ENCODE results near the gene ATP10A. TPM values are rescaled to one million over a fixed set of nuclear protein-coding genes. Genes with fewer than 3 reads are reported as not detected.

ATP10A gene
- total RNA-seq, 1 donor from 2014 or later, result 7.6 TPM

DNA sequence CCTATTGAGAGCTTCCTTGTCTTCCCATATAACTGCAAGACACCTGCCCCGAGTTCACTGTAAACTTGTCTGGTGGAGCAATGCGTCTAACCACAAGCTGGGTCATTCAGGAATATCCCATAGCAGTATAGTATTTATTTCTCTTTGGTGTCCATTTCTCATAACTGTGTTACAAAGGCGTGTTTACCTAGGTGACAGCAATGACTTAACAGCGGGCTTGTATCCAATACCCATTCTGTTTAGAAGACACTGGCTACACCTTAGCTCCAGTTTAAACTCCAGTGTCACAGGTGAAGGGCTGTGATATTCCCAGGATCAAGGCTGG lies 24.3 kb downstream of the ATP10A start:
- no peak for DNase-seq (ENCODE audit: low read depth)
- Histone ChIP-seq H3K27me3 (ENCODE audit: control insufficient read depth, insufficient read depth, low read length) (no peaks in the 10 kb centered on the region), H3K36me3 (ENCODE audit: control insufficient read depth, insufficient read depth, low read length) (no peaks in the 10 kb centered on the region), H3K4me3 (ENCODE audit: low read depth, low read length) (no peak overlapping the region)
- TF ChIP-seq, protein P1, sequence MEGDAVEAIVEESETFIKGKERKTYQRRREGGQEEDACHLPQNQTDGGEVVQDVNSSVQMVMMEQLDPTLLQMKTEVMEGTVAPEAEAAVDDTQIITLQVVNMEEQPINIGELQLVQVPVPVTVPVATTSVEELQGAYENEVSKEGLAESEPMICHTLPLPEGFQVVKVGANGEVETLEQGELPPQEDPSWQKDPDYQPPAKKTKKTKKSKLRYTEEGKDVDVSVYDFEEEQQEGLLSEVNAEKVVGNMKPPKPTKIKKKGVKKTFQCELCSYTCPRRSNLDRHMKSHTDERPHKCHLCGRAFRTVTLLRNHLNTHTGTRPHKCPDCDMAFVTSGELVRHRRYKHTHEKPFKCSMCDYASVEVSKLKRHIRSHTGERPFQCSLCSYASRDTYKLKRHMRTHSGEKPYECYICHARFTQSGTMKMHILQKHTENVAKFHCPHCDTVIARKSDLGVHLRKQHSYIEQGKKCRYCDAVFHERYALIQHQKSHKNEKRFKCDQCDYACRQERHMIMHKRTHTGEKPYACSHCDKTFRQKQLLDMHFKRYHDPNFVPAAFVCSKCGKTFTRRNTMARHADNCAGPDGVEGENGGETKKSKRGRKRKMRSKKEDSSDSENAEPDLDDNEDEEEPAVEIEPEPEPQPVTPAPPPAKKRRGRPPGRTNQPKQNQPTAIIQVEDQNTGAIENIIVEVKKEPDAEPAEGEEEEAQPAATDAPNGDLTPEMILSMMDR (IDR thresholded peaks at IDR 0.05; ENCODE audit: insufficient read depth, low read length, poor library complexity, severe bottlenecking), result no peak

DNA sequence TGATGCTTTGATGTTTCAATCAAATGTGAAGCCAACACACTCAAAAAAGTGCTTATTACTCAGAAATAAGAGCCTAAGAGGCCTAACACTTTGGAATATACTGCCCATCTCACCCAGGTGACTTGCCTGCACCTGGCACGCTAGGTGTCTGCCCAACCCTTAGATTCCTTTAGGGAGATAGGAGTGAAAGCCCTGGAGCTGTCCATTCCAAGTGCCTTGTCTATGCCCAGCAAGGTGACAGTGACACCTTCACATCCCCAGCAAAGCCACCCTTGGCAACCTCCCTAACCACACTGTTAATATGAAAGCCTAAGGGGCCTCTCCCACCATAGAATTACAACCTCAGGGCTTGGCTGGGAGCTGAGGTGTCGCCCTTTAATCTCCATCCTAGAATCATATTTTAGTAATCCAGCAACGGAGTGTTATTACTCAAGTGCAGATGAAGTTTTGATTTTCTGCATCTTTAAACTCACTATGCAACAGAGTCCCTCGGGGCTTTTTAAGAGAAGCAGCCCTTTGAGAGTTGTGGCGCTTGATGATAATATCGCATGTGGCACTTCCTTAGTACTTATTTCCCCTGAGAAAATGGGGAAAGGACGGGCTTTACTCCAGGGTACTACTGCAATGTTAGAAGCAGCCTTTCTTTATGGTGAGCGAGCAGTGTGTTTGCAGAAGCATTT lies 24.8 kb downstream of the ATP10A start:
- no peak for DNase-seq (ENCODE audit: low read depth)
- Histone ChIP-seq H3K27me3 (ENCODE audit: control insufficient read depth, insufficient read depth, low read length) (no peaks in the 10 kb centered on the region), H3K36me3 (ENCODE audit: control insufficient read depth, insufficient read depth, low read length) (no peaks in the 10 kb centered on the region), H3K4me3 (ENCODE audit: low read depth, low read length) (no peak overlapping the region)
- TF ChIP-seq, protein P1 (IDR thresholded peaks at IDR 0.05; ENCODE audit: insufficient read depth, low read length, poor library complexity, severe bottlenecking), result no peak

DNA sequence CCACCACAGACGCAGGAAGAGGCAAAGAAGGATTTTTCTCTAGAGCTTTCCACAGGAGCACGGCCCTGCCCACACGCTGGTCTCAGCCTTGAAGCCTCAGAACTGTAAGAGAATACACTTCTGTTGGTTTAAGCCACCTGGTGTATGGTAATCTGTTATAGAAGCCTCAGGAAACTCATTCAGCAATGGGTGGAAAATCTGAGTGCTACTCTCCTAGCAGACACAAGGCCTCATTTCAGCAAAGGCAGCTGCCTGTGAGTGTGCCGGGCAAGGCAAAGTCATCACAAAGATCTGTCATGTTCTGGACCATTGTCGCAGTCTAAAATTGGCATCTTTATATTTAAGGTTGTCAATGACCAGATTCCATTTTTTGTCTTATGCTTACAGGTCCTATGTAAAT lies 31.0 kb downstream of the ATP10A start:
- DNase-seq (ENCODE audit: low read depth), result no peak
- Histone ChIP-seq H3K36me3 (ENCODE audit: control insufficient read depth, insufficient read depth, low read length) (no peaks in the 10 kb centered on the region), H3K27me3 (ENCODE audit: control insufficient read depth, insufficient read depth, low read length) (no peaks in the 10 kb centered on the region), H3K4me3 (ENCODE audit: low read depth, low read length) (no peak overlapping the region)
- TF ChIP-seq, protein P1 (IDR thresholded peaks at IDR 0.05; ENCODE audit: insufficient read depth, low read length, poor library complexity, severe bottlenecking), result no peak

DNA sequence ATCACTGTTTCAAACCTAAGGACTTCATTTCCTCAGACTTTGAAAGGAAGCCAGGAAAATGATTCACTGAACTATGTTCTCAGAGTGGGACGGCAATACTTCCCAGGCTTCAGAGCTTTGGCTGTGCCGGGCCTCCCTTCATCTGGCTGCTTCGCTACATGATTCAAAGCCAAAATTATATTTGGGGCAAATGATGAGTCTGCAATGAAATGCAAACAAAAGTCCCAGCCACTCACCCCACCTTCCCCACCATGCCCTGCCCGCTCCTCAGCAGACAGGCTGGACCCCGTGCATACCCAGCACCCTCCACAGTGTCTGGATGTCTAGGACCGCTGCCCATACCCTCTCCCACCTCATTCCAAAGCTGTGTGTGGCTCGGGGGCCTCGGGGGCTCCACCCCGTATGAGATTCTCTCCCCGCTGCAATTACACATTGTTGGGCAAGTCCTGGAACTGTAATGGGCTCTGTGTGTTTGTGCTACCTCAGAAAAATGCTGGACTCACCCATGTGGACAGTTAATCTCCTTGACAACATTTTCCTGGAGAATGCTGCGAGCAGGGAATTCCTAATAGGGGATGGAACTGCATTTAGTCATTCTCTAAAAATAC lies 32.2 kb downstream of the ATP10A start:
- TF ChIP-seq, protein P1 (IDR thresholded peaks at IDR 0.05; ENCODE audit: insufficient read depth, low read length, poor library complexity, severe bottlenecking), result no peak
- no peak overlapping the region for H3K4me3 ChIP-seq (ENCODE audit: low read depth, low read length)
- H3K36me3 ChIP-seq (ENCODE audit: control insufficient read depth, insufficient read depth, low read length), result no peaks in the 10 kb centered on the region
- peak; percentile 81 for DNase-seq (ENCODE audit: low read depth)
- H3K27me3 ChIP-seq (ENCODE audit: control insufficient read depth, insufficient read depth, low read length), result no peaks in the 10 kb centered on the region

DNA sequence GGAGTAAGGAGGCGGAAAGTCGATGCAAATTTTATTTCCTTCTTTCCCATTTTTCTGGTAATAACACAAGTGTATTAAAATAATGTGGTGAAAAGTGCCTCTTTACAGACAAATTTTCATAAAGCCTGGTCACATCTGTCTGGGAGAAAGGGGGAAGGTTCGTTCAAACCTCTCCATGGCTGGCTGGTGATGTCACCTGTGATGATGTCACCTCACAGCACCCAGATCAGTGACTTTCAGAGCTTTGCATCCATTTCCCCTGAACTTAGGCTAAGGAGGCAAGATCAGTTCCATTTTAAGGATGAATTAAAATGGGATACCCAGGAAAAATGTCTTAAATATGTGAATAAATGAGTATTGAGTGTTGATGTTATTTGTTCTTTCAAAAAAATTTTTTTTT lies 34.1 kb downstream of the ATP10A start:
- H3K36me3 ChIP-seq (ENCODE audit: control insufficient read depth, insufficient read depth, low read length), result no peaks in the 10 kb centered on the region
- H3K4me3 ChIP-seq (ENCODE audit: low read depth, low read length), result no peak overlapping the region
- H3K27me3 ChIP-seq (ENCODE audit: control insufficient read depth, insufficient read depth, low read length), result no peaks in the 10 kb centered on the region
- DNase-seq (ENCODE audit: low read depth), result no peak
- TF ChIP-seq, protein P1 (IDR thresholded peaks at IDR 0.05; ENCODE audit: insufficient read depth, low read length, poor library complexity, severe bottlenecking), result no peak

DNA sequence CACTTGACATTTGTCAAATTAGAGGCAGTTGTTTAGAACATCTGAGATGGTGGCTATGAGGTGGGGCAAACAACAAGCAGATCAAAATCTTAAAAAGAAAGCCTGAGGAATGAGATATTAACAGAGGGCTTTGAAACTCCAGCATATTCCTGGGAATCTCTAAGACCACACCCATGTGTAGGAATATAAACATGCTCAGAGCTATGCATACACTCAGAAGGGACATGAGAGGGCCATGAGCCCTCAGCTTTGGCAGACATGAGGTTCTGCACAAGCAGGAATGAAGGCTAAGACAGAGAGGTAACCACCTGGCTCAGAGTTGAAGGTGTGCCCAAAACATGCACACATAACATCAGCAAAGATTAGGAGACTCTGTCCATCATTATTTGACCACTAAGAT lies 37.9 kb downstream of the ATP10A start:
- TF ChIP-seq, protein P1 (IDR thresholded peaks at IDR 0.05; ENCODE audit: insufficient read depth, low read length, poor library complexity, severe bottlenecking), result no peak
- H3K36me3 ChIP-seq (ENCODE audit: control insufficient read depth, insufficient read depth, low read length), result no peaks in the 10 kb centered on the region
- H3K27me3 ChIP-seq (ENCODE audit: control insufficient read depth, insufficient read depth, low read length), result no peaks in the 10 kb centered on the region
- no peak overlapping the region for H3K4me3 ChIP-seq (ENCODE audit: low read depth, low read length)
- DNase-seq (ENCODE audit: low read depth), result no peak

Measured in kidney epithelial cell (primary cell).